Neuronal stem cell (in vitro differentiated cells): ENCODE data around the gene CCL15.
A peak's percentile ranks its signal among the peaks of the same experiment; 100 is the strongest.

ENCODE experiments used
- DNase-seq: peaks from one replicate; pipeline ENCODE4 v3.0.0-alpha.2; 2013; ENCODE audit warnings: low spot score
- H2AFZ ChIP-seq: one replicate; pipeline ENCODE4 v1.6.1; 2013; ENCODE audit warnings: mild to moderate bottlenecking, low read length, inconsistent platforms
- H2AK5ac ChIP-seq: 2 replicates; pipeline ENCODE4 v1.6.1; 2013; ENCODE audit warnings: low read depth, mild to moderate bottlenecking, inconsistent platforms, low read length, moderate library complexity, mixed read lengths
- H2BK120ac ChIP-seq: 2 replicates; pipeline ENCODE4 v1.6.1; 2013; ENCODE audit warnings: low read depth, mild to moderate bottlenecking, inconsistent platforms, low read length, moderate library complexity, mixed read lengths
- H2BK12ac ChIP-seq: one replicate; pipeline ENCODE4 v1.6.1; 2013; ENCODE audit warnings: low read length, inconsistent platforms
- H2BK15ac ChIP-seq: 2 replicates; pipeline ENCODE4 v1.6.1; 2013; ENCODE audit warnings: mild to moderate bottlenecking, low read length, inconsistent platforms, mixed read lengths
- H2BK5ac ChIP-seq: one replicate; pipeline ENCODE4 v1.6.1; 2013; ENCODE audit warnings: inconsistent platforms, mild to moderate bottlenecking, low read length, moderate library complexity
- H3K14ac ChIP-seq: one replicate; pipeline ENCODE4 v1.6.1; 2013; ENCODE audit warnings: low read length, inconsistent platforms
- H3K18ac ChIP-seq: 2 replicates; pipeline ENCODE4 v1.6.1; 2013; ENCODE audit warnings: low read length, inconsistent platforms
- H3K23ac ChIP-seq: 2 replicates; pipeline ENCODE4 v1.6.1; 2013; ENCODE audit warnings: low read depth, mild to moderate bottlenecking, mixed read lengths, low read length, inconsistent platforms; ENCODE audit not compliant: poor library complexity
- H3K27ac ChIP-seq: replicated peaks from 3 replicates; pipeline ENCODE4 v1.5.1; 2013; ENCODE audit warnings: low read length, inconsistent platforms
- H3K27me3 ChIP-seq, 3 experiments: 2 replicates each; pipeline ENCODE4 v1.6.1; 2013; ENCODE audit warnings: low read length in 3 of 3, mild to moderate bottlenecking in 2 of 3, inconsistent platforms in 1 of 3, low read depth in 1 of 3, mixed read lengths in 1 of 3, moderate library complexity in 1 of 3; ENCODE audit not compliant: control insufficient read depth in 3 of 3, insufficient read depth in 3 of 3
- H3K36me3 ChIP-seq, 2 donors: replicated peaks in 1 of 2; 2 replicates each; pipeline ENCODE4 v1.6.1; 2013; ENCODE audit warnings: low read length in 2 of 2; ENCODE audit not compliant: control insufficient read depth in 2 of 2, insufficient read depth in 2 of 2
- H3K4ac ChIP-seq: 2 replicates; pipeline ENCODE4 v1.6.1; 2013; ENCODE audit warnings: inconsistent platforms, mild to moderate bottlenecking, low read length, moderate library complexity
- H3K4me1 ChIP-seq, 2 donors: 1 replicate in 1 of 2; 2 replicates in 1 of 2; pipeline ENCODE4 v1.6.1; 2013; ENCODE audit warnings: low read length in 2 of 2, low read depth in 1 of 2; ENCODE audit not compliant: control insufficient read depth in 2 of 2, insufficient read depth in 1 of 2
- H3K4me2 ChIP-seq: one replicate; pipeline ENCODE4 v1.6.1; 2013; ENCODE audit warnings: mild to moderate bottlenecking, low read length, inconsistent platforms; ENCODE audit not compliant: insufficient read depth, poor library complexity, severe bottlenecking
- H3K4me3 ChIP-seq, 2 donors: 2 replicates each; pipeline ENCODE4 v1.5.1; 2013; ENCODE audit warnings: low read length in 2 of 2, mild to moderate bottlenecking in 2 of 2, inconsistent platforms in 1 of 2, moderate library complexity in 1 of 2
- H3K79me1 ChIP-seq: one replicate; pipeline ENCODE4 v1.6.1; 2013; ENCODE audit warnings: low read depth, mild to moderate bottlenecking, inconsistent platforms, low read length, moderate library complexity
- H3K9ac ChIP-seq: one replicate; pipeline ENCODE4 v1.6.1; 2013; ENCODE audit warnings: mild to moderate bottlenecking, low read depth, low read length, inconsistent platforms; ENCODE audit not compliant: poor library complexity
- H3K9me3 ChIP-seq, 2 donors: replicated peaks in 1 of 2; 2 replicates each; pipeline versions ENCODE3 to v1.6.1; 2013; ENCODE audit warnings: low read length in 2 of 2, mild to moderate bottlenecking in 2 of 2, inconsistent platforms in 1 of 2, low read depth in 1 of 2, mixed read lengths in 1 of 2, moderate library complexity in 1 of 2; ENCODE audit not compliant: control insufficient read depth in 2 of 2, insufficient read depth in 1 of 2
- H4K8ac ChIP-seq: one replicate; pipeline ENCODE4 v1.6.1; 2013; ENCODE audit warnings: low read depth, mild to moderate bottlenecking, inconsistent platforms, low read length, moderate library complexity
- H4K91ac ChIP-seq: one replicate; pipeline ENCODE4 v1.6.1; 2013; ENCODE audit warnings: low read length, low read depth, mild to moderate bottlenecking, inconsistent platforms; ENCODE audit not compliant: poor library complexity
- WGBS, 2 donors: extraction: QIAGEN DNeasy Blood & Tissue Kit; methylation state at CpG; one replicate each; pipeline ENCODE4 v1.1.7; 2013; ENCODE audit warnings: missing lambda C conversion rate in 2 of 2, mixed read lengths in 1 of 2; ENCODE audit not compliant: insufficient read length in 2 of 2, insufficient replicate concordance in 1 of 2; ENCODE audit errors: extremely low coverage in 2 of 2; 5-methylcytosine and 5-hydroxymethylcytosine counted together

CCL15 gene

GRCh38 chr17:36014946-36015345 lies 13.6 kb upstream of the CCL15 start:
- H3K18ac ChIP-seq, result no peak overlapping the region
- no peak overlapping the region for H3K14ac ChIP-seq
- H3K9me3 ChIP-seq, result peaks cover 0 to 6% of the 10 kb centered on the region in 2 donors
- no peaks in the 10 kb centered on the region for H3K79me1 ChIP-seq
- H2AK5ac ChIP-seq, result no peak overlapping the region
- H2AFZ ChIP-seq, result no peak overlapping the region
- no peak overlapping the region for H3K9ac ChIP-seq
- no peaks in the 10 kb centered on the region for H3K4me1 ChIP-seq
- H3K4ac ChIP-seq, result no peak overlapping the region
- no peak overlapping the region for H2BK12ac ChIP-seq
- H3K27me3 ChIP-seq, result peaks cover 0 to 3% (median 0%) of the 10 kb centered on the region in 3 experiments
- H2BK120ac ChIP-seq, result no peak overlapping the region
- no peaks in the 10 kb centered on the region for H3K36me3 ChIP-seq
- no peak overlapping the region for H2BK15ac ChIP-seq
- no peak overlapping the region for H4K8ac ChIP-seq
- no peak overlapping the region for H4K91ac ChIP-seq
- no peak overlapping the region for H3K4me3 ChIP-seq
- H3K4me2 ChIP-seq, result no peak overlapping the region
- H2BK5ac ChIP-seq, result no peak overlapping the region
- WGBS, 2 donors, result no CpG with 5 or more reads among the region's 5 CpGs
- H3K27ac ChIP-seq, result no peak overlapping the region
- no peak overlapping the region for H3K23ac ChIP-seq
- DNase-seq, result no peak

GRCh38 chr17:36011201-36011600 lies 9.8 kb upstream of the CCL15 start:
- Histone ChIP-seq H3K9me3 (peaks cover 0 to 14% of the 10 kb centered on the region in 2 donors), H4K8ac (no peak overlapping the region), H3K36me3 (no peaks in the 10 kb centered on the region), H3K4me2 (no peak overlapping the region), H2BK15ac (no peak overlapping the region), H3K23ac (no peak overlapping the region), H2BK5ac (no peak overlapping the region), H4K91ac (no peak overlapping the region), H3K79me1 (no peaks in the 10 kb centered on the region), H2BK120ac (no peak overlapping the region), H3K18ac (no peak overlapping the region), H3K27me3 (peaks cover 0 to 3% (median 0%) of the 10 kb centered on the region in 3 experiments), H3K4ac (no peak overlapping the region), H2AK5ac (no peak overlapping the region), H3K4me1 (no peaks in the 10 kb centered on the region), H3K4me3 (no peak overlapping the region), H3K9ac (no peak overlapping the region), H2AFZ (no peak overlapping the region), H2BK12ac (no peak overlapping the region), H3K14ac (no peak overlapping the region), H3K27ac (no peak overlapping the region)
- DNase-seq, result no peak
- WGBS, 2 donors, result no CpG with 5 or more reads among the region's 2 CpGs

- no peak overlapping the region for H3K4me2 ChIP-seq
Measured at GRCh38 chr17:36008998-36009665, 7.8 kb upstream of the CCL15 start.

GRCh38 chr17:36004594-36005108 lies 3.3 kb upstream of the CCL15 start:
- WGBS, 2 donors, result no CpG with 5 or more reads among the region's 4 CpGs
- Histone ChIP-seq H3K4me1 (peaks cover 5 to 15% of the 10 kb centered on the region in 2 donors), H2BK15ac (no peak overlapping the region), H3K27ac (no peak overlapping the region), H3K9me3 (peaks cover 0 to 8% of the 10 kb centered on the region in 2 donors), H2BK5ac (no peak overlapping the region), H3K14ac (no peak overlapping the region), H2AK5ac (no peak overlapping the region), H3K23ac (no peak overlapping the region), H3K79me1 (no peaks in the 10 kb centered on the region), H3K9ac (no peak overlapping the region), H3K4me3 (no peak overlapping the region), H3K18ac (no peak overlapping the region), H3K4ac (no peak overlapping the region), H3K36me3 (no peaks in the 10 kb centered on the region), H2AFZ (no peak overlapping the region), H3K27me3 (no peaks in the 10 kb centered on the region), H2BK12ac (no peak overlapping the region), H4K91ac (no peak overlapping the region), H2BK120ac (no peak overlapping the region), H3K4me2 (no peak overlapping the region), H4K8ac (no peak overlapping the region)
- DNase-seq, result no peak

More at GRCh38 chr17:36008998-36009665, 7.8 kb upstream of the CCL15 start:
- no peak overlapping the region for H3K27ac ChIP-seq
- H2BK120ac ChIP-seq, result no peak overlapping the region
- H4K8ac ChIP-seq, result no peak overlapping the region
- H3K4me3 ChIP-seq, result peak overlapping the region in 1 of 2 donors; percentile 21
- no peak for DNase-seq
- H3K27me3 ChIP-seq, result peaks cover 0 to 3% (median 0%) of the 10 kb centered on the region in 3 experiments
- no peak overlapping the region for H2BK12ac ChIP-seq
- peaks cover 0 to 14% of the 10 kb centered on the region in 2 donors for H3K9me3 ChIP-seq
- no peak overlapping the region for H2BK5ac ChIP-seq
- H3K79me1 ChIP-seq, result no peaks in the 10 kb centered on the region
- H3K36me3 ChIP-seq, result no peaks in the 10 kb centered on the region
- peak overlapping the region; percentile 75 for H2AFZ ChIP-seq
- no peak overlapping the region for H2AK5ac ChIP-seq
- no peak overlapping the region for H3K23ac ChIP-seq
- H3K9ac ChIP-seq, result no peak overlapping the region
- no peak overlapping the region for H3K14ac ChIP-seq
- H3K18ac ChIP-seq, result no peak overlapping the region
- WGBS, 2 donors, result no CpG with 5 or more reads among the region's 14 CpGs
- no peaks in the 10 kb centered on the region for H3K4me1 ChIP-seq
- H3K4ac ChIP-seq, result no peak overlapping the region
- H4K91ac ChIP-seq, result no peak overlapping the region
- H2BK15ac ChIP-seq, result no peak overlapping the region
